ENCODE measurements around the gene KIF2A. TPM values are rescaled to one million over a fixed set of nuclear protein-coding genes. Genes with fewer than 3 reads are reported as not detected.

The KIF2A gene
- total and polyA plus RNA-seq, 2 donors (not counting 3 experiments of a cell fraction or from before 2014, with no cell fraction given): 17.1 to 65.1 TPM

DNA sequence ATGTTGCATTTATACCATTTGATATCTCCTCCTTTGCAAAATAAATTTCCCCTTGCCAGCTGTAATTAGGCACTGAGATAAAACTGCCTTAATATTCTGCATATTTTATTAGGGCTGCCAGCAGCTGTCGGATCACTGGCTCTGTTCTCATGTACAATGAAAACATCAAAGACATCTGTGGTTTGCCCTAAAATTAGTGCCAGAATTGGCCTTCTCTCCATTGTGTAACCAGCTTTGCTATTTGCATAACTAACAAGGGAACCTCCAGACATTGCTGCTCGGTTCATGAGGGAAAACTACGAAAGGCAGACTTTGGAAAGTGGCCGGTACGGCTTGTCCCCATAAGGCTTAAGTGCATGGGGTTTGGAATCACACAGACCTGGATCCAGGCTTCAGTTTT is 45.5 kb upstream of the KIF2A start:
- Histone ChIP-seq H3K9ac (replicated peaks; ENCODE audit: extremely low read depth, insufficient read depth, low read length) (no peak overlapping the region), H3K4me2 (ENCODE audit: insufficient read depth, low read length) (no peak overlapping the region), H3K9me1 (replicated peaks; ENCODE audit: control insufficient read depth, extremely low read depth, insufficient read depth, low read length) (no peaks in the 10 kb centered on the region), H3K79me2 (ENCODE audit: control insufficient read depth, insufficient read depth, low read length) (no peaks in the 10 kb centered on the region), H3K27me3 (ENCODE audit: control insufficient read depth in 2 of 2, insufficient read depth in 2 of 2, low read length in 2 of 2) (peaks cover 2 to 3% of the 10 kb centered on the region in 2 experiments), H3K27ac (ENCODE audit: insufficient read depth, low read depth, low read length) (no peak overlapping the region), H3K36me3 (ENCODE audit: control insufficient read depth in 2 of 2, extremely low read depth in 1 of 2, insufficient read depth in 2 of 2, low read length in 2 of 2) (no peaks in the 10 kb centered on the region), H4K20me1 (replicated peaks; ENCODE audit: control insufficient read depth, extremely low read depth, insufficient read depth, low read length) (no peaks in the 10 kb centered on the region), H3K4me1 (ENCODE audit: control insufficient read depth, extremely low read depth, insufficient read depth, low read length) (peaks cover 9% of the 10 kb centered on the region), H3K9me3 (replicated peaks; ENCODE audit: control insufficient read depth, insufficient read depth, low read length) (no peaks in the 10 kb centered on the region), H2AFZ (ENCODE audit: low read depth, low read length) (no peak overlapping the region), H3K4me3 (replicated peaks in 1 of 3; ENCODE audit: insufficient read depth in 1 of 3, low read depth in 1 of 3, low read length in 3 of 3) (no peak overlapping the region)
- ChIA-PET POLR2A (no interaction called here), CTCF (interaction anchor here (0.8 to 0.9 kb wide), 2 partner anchors 9 to 93 kb away, joined by 3 to 4 read pairs; no protein-coding TSS in a partner anchor)
- TF ChIP-seq, protein P1, sequence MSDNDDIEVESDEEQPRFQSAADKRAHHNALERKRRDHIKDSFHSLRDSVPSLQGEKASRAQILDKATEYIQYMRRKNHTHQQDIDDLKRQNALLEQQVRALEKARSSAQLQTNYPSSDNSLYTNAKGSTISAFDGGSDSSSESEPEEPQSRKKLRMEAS (IDR thresholded peaks at IDR 0.05; ENCODE audit: insufficient read depth, insufficient read length): no peak
- no peak for TF ChIP-seq FOS (IDR thresholded peaks at IDR 0.05; ENCODE audit: borderline replicate concordance, insufficient read depth, low read length)
- no peak for TF ChIP-seq JUN (IDR thresholded peaks at IDR 0.05; ENCODE audit: borderline replicate concordance, insufficient read depth, insufficient read length, low read depth)
- TF ChIP-seq POLR2AphosphoS5 (IDR thresholded peaks at IDR 0.05; ENCODE audit: insufficient read depth, low read depth, low read length): no peak
- TF ChIP-seq GATA2 (IDR thresholded peaks at IDR 0.05; ENCODE audit: insufficient read depth, insufficient read length, low read depth, low read length): no peak
- no peak for TF ChIP-seq EZH2 (IDR thresholded peaks at IDR 0.05; ENCODE audit: borderline replicate concordance, low read depth, low read length, severe bottlenecking)
- TF ChIP-seq POLR2A (IDR thresholded peaks at IDR 0.05; ENCODE audit: low read depth, low read length): no peak
- TF ChIP-seq MYC (IDR thresholded peaks at IDR 0.05; ENCODE audit: low read depth, low read length): no peak
- no peak for TF ChIP-seq CTCF (IDR thresholded peaks at IDR 0.05; ENCODE audit: extremely low read depth in 1 of 2, insufficient read depth in 1 of 2, low read depth in 1 of 2, low read length in 2 of 2)
- no TSS peak for BruUV-seq (replicated peaks)
- intact Hi-C loops (cut with micrococcal nuclease) (loop anchor here (5.0 kb wide), 1 partner anchor 47 kb away; the partner anchor contains the start of gene KIF2A), dilution Hi-C loops (cut with MboI; ENCODE audit: extremely low pct_ligation_motif_present, low sequenced_read_pairs) (no loop called here)
- FAIRE-seq (no peak), DNase-seq (ENCODE audit: low read depth, low spot score) (no peak)

Data from endothelial cell of umbilical vein (primary cell).